ENCODE results near the gene ZNF638.

ZNF638 gene

GRCh38 chr2:71458413-71459083 is 127.0 kb downstream of the ZNF638 start:
- DNase-seq = no peak

GRCh38 chr2:71459084-71459431 is 127.5 kb downstream of the ZNF638 start:
- DNase-seq = no peak

GRCh38 chr2:71460056-71460455 is 128.5 kb downstream of the ZNF638 start:
- DNase-seq = no peak

- DNase-seq = no peak
These were observed 129.2 kb downstream of the ZNF638 start for GRCh38 chr2:71460595-71461303.

GRCh38 chr2:71461304-71461671 is 129.7 kb downstream of the ZNF638 start:
- no peak for DNase-seq

GRCh38 chr2:71462056-71462605 is 130.5 kb downstream of the ZNF638 start:
- no peak for DNase-seq

GRCh38 chr2:71462641-71463341 is 131.2 kb downstream of the ZNF638 start:
- no peak for DNase-seq

- DNase-seq = no peak
These were observed 131.7 kb downstream of the ZNF638 start for GRCh38 chr2:71463342-71463654.

GRCh38 chr2:71464389-71464788 is 132.8 kb downstream of the ZNF638 start:
- no peak for DNase-seq

- DNase-seq = no peak
These were observed 133.8 kb downstream of the ZNF638 start for GRCh38 chr2:71465356-71465755.

- no peak for DNase-seq
These were observed 134.3 kb downstream of the ZNF638 start for GRCh38 chr2:71465961-71466300.

- no peak for DNase-seq
These were observed 135.0 kb downstream of the ZNF638 start for GRCh38 chr2:71466301-71467179.

GRCh38 chr2:71467180-71467815 is 135.7 kb downstream of the ZNF638 start:
- no peak for DNase-seq

- DNase-seq = no peak
These were observed 136.9 kb downstream of the ZNF638 start for GRCh38 chr2:71468279-71469015.

GRCh38 chr2:71469403-71470398 is 138.1 kb downstream of the ZNF638 start:
- DNase-seq = no peak

- DNase-seq = no peak
These were observed 139.7 kb downstream of the ZNF638 start for GRCh38 chr2:71471276-71471675.

- DNase-seq = no peak
These were observed 140.4 kb downstream of the ZNF638 start for GRCh38 chr2:71472019-71472418.

GRCh38 chr2:71473346-71474031 is 141.9 kb downstream of the ZNF638 start:
- no peak for DNase-seq

GRCh38 chr2:71474116-71474743 is 142.6 kb downstream of the ZNF638 start:
- DNase-seq = no peak
